ENCODE data around the gene SPATA31A5. TPM values are rescaled to one million over a fixed set of nuclear protein-coding genes. Genes with fewer than 3 reads are reported as not detected.
"Not testable (repeated sequence)": the region's sequence is repeated elsewhere in the genome, so short reads cannot be mapped to it uniquely, and the experiment has no call there.

Gene SPATA31A5
- not detected for total RNA-seq

DNA sequence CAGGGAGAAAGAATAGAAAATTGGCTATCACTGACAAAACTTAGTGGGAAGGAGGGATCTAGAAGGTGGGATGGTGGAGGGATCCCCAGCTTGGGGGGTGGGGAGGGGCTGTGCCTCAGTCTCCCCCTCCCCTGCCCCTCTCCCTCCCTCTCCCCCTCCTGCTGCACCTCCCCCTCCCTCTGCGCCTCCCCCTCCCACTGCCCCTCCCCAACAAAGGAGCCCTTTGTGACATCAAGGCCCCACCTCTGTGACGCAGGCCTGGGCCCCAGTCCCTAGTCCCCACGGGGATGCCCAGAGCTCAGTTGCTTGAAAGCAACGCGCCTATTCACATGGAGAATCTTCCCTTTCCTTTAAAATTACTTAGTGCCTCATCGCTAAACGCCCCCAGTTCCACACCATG, at the start of gene SPATA31A5:
TSS of gene SPATA31A5 (plus strand) at position 301 of the 400 bp plus-strand sequence. CDS start at position 330, 29 bp downstream.
- POLR2A ChIA-PET, CTCF ChIA-PET: not testable (repeated sequence)

DNA sequence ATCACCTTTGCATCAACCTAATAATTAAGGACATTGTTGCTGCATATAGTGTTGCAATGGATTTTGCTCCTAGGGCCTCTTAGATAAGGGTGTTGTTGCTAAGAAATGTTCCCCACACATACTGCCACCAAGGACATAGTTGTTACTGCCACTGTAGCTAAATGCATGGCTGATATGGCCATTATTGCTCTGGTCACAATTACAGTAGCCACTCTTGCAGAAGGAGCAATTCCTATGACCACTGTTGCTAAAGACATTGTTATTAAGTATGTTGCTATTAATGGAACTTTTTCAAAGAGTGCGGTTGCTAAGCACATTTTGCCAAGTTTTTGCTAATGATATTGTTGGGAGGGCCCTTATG, 48.8 kb downstream of the SPATA31A5 start:
- CTCF ChIA-PET, POLR2A ChIA-PET: not testable (repeated sequence)

- CTCF ChIA-PET, POLR2A ChIA-PET: not testable (repeated sequence)
These were observed 52.2 kb downstream of the SPATA31A5 start for GRCh38 chr9:60966382-60966781.
